Activated T-cell treated with anti-CD3 and anti-CD28 coated beads, Interleukin-2, amount 50 U/mL, for 48 hours (primary cell): ENCODE data around the gene FTCDNL1.

Experiments used
- DNase-seq, 2 experiments: peaks; one replicate each; pipeline ENCODE4 v3.0.0-alpha.2; 2020

FTCDNL1 gene

DNA sequence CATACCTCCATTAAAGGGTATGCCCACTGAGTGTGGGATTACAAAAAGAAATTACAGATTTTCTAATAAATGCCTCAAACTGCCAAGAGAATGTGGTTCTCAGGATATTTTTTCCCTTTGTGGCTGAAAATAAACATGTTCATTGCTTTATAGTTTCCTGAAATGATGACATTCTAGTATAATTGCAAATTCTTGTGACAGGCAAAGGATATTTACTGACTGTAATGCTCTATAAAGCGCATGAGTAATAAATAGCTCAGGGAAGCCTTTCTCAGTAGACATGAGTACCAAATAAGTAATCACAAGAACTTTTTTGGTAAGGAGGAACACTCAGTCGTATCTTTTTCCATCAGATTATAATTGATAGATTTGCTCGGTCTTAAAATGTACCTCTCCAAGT is 72.3 kb downstream of the FTCDNL1 start:
- DNase-seq: no peak

DNA sequence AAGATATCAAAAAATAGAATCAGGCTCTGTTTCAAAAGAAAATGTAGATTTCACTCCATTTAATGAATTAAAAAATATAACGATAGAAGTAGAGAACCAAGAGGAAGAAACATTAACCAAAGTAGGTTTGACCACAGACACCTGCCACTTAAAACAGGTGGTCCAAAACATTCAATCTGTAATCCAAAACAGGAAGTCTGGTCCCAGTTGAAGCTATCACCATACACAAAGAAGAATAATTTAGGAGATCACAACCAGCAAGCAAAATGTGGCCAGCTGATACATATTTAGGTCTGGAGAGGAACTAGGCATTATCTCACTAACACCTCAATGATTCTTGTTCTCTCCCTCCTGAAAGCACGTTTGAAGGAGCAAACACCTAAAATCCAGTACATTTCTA is 73.1 kb downstream of the FTCDNL1 start:
- no peak for DNase-seq

DNA sequence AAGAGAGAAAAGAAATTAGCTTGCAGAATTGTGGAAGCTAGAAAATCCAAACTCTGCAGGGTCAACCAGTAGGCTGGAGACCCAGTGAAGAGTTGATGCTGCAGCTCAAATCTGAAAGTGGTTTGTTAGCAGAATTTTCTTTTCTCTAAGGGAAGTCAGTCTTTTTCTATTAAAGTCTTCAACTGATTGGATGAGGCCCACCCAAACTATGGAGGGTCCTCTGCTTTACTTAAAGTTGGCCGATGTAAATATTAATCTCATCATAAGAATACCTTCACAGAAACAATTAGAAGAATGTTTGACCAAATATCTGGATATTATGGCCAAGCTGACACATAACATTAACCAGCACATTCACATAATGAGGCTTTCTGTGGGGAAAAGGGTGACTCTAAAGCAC is 73.7 kb downstream of the FTCDNL1 start:
- DNase-seq: no peak

DNA sequence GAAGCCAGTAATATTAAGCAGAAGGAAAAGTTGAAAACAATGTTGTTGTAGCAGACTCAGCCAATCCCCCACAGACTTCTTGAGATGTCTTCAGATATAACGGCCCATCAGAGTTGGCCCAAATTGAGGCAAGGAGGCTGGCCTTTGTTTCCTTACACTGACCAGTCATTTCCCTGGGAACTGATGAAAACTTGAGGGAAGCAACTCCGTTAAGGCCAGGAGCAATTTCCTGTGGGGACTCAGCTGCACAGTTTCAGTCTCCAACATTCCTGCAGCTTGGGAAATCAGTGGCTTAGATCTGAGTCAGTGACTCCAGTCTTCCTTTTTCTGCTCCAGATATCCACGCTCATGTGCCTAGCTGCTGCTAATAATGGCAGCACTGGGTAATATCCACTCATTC is 75.7 kb downstream of the FTCDNL1 start:
- DNase-seq: no peak

DNA sequence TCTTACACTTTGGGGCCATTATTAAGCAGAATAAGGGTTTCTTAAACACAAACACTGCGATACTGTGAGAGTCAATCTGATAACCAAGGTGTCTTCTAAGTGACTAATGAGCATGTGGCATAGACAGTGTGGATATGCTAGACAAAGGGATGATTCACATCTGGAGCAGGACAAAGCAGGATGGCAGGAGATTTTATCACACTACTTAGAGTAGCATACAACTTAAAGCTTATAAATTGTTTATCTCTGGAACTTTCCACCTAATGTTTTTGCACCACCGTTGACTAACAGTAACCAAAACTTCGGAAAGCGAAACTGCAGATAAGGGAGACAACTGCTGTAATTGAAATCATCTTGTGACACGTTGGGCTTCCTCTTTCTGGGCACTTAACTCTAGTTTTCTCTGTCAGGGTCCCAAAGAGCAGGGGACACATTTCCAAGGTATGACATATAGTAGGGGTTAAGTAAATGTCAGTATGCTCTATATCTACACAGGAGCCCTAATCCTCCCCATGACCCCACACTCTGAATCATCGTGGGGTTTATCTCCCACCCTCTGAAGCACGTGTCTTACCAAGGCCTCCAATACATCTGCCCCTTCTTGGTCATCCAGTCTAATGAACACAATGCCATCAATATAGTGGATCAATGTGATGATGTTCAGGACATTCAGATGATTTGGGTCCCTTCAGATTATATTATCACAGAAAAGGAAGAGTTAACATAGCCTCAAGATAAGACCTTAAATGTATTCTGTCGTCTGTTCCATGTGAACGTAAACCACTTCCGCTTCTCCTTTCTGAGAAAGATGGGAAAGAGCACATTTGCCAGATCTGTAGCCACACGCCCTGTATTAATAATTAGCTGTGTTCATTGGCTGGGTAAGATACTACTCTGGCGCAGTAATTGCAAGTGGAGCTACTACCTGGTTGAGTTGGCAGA is 78.7 kb downstream of the FTCDNL1 start:
- no peak for DNase-seq

DNA sequence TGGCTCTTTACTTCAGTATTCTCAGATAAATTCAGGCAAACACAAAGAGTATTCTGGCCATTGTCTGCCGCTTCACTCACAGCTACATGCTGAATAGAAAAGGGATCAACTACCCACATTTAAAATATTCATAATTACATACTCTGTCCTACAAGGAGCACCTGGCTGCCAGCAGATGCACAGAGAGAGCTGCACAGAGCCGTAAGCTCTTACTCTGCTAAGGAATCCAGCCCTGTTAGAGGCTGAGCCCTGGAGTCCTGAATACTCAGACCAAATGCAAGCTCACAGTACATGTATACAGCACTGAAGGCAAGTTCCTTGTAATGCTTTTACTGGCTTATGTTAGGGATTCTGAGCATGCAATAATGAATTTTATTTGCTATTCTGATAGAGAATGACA is 80.3 kb downstream of the FTCDNL1 start:
- DNase-seq: no peak

DNA sequence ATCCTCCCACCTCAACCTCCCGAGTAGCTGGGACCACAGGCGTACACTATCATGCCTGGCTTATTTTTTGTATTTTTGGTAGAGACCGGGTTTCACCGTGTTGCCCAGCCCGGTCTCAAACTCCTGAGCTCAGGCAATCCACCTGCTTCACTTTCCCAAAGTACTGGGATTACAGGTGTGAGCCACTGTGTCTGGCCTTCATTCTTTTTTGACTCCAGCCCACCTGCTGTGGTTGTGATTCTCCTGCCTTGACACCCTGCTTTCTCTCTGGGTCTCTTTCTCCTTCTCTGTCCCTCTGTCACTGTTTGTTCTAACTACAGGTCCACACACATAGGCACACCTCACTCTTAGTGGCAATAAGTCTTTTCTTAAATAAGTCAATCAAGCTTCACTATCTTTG is 85.3 kb downstream of the FTCDNL1 start:
- DNase-seq: no peak

DNA sequence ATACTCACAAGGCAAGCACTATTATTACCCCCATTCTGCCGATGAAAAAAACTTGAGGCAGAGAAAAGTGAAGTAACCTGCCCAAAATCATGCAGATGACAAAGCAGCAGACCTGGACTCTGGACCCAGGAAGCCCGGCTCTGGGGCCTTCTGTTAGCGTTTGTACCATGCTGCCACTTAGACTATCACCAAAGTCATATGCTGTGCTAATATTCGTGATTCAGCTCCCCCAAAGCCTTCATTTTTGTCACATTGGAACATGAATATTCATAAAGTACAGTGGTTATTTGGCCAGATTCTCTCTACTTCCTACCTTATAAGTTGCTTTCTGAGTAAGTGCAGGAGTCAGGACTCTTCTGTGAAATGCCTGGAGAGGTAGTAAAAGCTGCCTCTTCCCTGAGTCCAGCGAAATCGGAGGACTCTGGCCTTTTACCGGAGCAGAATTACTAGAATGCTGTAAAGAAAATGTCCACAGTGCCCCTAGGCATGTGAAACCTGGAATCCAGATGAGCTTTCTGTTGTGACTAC is 86.7 kb downstream of the FTCDNL1 start:
- DNase-seq: no peak

DNA sequence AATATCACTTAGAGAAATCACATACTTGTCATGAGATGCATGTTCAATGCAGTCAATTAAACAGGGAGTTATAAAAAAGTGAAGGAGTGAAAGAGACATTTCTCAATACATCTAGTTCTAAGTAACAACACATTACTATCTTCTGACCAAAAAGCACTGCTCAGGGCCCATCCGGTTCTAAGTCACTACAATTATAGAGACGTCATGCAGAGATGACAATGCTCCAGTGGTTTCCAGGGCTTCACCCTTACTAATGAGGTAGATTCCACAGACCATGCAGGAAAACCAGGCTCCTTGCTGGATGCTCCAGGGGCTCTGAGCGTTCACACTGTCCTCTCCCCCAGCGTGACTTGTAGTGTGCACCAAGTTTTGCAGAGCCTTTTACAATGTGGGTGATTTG is 88.0 kb downstream of the FTCDNL1 start:
- DNase-seq: no peak

DNA sequence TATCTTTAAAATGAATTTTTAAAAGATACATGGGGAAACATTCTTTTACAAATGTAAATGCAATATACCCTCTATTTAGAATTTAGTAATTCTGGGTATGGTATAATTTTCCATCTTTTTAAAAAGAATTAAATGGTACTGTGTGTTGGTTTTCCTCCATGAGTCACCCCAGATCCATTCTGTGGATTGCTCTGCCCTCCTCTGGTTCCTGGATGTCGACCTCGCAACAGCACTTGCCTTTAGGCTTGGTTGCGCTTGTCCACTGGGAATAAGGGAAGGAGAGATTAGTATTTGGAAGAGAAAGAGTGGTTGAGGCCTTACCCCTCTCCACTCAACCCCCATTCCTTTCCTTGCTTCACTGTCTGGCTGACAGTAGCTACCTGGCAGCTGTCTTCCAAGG is 90.4 kb downstream of the FTCDNL1 start:
- no peak for DNase-seq

DNA sequence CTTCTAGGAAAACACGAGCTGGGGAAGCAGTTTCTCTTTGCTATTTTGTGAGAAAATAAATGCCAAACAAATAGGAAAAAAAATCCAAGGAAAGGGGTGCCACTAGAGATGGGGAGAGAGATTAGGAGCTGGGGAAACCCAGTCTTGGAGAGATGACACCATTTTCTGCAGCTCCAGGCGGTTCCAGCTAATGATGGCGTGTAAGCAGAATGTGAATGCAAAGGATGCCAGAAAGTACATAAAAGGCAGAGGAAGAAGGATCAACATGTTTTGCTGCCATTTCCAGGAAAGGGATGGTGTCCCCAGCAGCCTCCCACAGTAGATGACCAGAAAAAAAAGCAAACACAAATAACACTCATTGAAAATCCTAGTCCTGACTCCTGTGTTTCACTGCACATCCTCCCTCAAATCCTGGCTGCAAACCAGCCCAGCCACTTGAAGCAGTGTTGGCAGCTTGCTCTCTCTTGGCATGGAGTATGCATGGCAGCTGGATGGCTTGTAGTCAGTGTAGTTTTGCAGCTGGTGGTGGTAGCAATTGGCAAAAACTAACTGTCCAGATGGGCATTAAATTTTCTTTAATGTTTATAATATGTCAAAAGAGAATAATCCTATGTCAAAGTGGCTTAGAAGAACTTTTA is 93.6 kb downstream of the FTCDNL1 start:
- no peak for DNase-seq

DNA sequence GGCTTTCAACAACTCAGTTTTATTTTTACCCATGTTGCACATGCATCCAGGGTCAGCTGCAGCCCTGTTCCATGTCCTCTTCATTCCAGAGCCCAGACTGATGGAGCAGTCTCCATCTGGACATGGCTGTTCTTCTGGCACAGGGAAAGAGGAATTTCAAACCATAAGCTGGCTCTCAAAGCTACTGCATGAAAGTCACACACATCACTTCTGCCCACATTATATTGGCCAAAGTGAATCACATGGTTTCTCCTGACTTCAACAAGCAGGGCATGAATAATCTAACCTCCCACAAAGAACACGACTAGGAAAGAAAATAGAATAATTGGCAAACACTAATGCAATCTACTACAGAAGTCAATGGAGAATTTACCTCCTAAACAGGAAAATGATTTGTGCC is 94.2 kb downstream of the FTCDNL1 start:
- DNase-seq: no peak

DNA sequence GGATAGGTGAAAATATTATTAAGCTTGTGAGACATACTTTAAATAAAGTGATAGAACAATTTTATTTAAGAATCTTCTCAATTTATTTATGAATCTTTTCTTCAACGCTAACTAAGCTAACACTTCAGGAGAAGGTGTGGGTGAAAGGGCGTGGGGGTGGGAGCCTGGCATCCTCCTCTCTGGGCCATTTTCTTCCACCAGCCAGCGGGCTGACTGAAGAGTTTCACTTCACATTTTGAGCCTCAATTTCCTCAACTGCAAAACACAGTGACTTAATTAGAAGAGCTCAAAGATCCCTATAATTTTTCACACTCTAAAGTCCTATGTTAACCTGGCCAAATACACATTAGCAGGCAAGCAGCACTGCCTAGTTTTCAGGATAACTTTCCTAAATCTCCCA is 94.8 kb downstream of the FTCDNL1 start:
- no peak for DNase-seq

DNA sequence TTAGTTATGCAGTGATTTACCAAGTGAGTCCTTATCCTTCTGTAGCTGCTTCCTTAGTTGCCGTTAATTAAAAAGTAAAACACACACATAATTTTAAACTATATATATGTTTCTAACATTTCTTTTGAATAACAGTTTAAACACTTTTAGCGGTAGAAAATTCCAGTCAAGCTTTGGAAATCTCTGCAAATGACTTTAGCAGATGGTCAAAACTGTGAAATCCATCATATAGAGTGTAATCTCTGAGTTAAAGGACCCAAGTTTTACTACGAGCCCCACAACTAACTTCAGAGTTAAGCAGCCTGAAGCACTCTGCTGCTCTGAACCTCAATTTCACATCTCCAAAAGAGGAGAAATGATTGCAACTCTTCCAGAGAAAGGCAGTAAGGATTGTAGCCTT is 96.2 kb downstream of the FTCDNL1 start:
- DNase-seq: no peak

DNA sequence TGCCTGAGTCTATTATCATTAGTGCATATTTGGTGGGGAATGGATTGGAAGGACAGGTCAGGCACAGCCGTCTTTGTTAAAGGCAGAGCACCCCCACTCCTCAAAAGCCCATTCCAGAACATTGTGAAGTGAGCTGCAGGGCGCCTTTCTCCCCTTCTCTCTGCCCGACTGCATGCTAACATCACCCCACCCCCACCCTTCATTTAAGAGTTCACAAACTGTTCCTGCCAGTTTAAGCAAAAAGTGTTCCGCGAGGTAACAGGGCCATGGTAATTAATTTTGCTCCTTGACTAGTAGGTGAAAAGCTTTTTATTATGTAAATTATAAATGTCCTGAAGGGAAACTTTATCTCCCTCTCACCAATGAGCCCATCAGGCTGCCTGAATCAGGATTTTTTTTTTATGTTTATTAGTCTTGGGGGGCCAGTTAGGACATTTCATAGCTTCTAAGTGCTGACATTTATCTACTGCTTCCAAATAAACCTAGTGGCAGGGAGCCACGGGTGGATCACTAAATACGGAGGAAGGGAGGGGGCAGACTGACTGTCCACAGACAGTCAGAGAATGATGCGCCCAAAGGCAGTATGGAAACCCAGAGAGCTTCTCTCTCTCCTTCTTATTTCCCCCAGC is 99.4 kb downstream of the FTCDNL1 start:
- no peak for DNase-seq

DNA sequence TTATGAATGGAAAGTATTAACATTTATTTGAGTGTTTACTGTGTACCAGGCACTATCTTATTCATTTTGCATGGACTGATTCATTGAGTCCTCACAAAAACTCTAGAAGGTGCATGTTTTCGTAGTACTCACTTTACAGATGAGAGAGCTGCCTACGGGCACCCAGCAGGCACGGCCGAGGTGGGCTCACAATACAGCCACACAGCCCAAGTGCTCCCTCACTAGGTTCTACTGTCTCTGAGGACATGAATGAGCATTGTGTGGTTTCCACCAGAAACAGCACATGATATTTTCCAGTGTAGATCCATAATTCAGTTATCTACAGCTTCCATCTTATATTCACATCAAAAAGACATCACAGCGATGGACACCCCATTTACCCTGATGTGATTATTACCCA is 101.4 kb downstream of the FTCDNL1 start:
- DNase-seq: no peak

DNA sequence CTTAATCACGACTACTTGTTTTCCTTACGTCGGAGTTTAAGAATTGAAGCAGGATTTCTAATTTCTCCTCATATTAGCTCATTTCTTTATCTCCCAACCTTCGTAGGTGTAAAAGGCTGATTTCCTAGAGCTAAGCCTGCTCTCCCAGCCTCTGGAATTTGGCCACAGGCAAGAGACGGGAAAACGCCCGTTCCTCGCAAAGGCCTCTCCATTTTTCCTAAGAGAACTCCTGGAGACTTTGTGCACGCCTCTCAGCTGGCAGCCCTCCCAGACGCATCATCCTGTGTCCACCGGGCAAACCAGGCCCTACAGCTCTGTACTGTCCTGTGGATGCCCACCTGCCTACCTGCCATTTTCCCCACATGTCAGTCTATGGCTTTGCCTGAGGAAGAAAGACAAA is 106.3 kb downstream of the FTCDNL1 start:
- DNase-seq: no peak

DNA sequence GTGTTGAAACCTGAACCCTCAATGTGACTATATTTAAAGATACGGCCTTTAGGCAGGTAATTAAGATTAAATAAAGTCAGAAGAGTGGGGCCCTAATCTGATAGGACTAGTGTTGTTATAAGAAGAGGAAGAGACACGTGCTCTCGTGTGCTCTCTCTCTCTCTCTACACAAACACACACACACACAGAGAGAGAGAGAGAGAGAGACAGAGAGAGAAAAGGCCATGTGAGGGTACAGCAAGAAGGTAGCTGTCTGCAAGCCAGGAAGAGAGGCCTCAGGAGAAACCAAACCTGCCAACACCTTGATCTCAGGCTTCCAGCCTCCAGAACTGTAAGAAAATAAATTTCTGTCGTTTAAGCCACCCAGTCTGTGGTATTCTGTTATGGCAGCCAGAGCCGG is 106.7 kb downstream of the FTCDNL1 start:
- no peak for DNase-seq

DNA sequence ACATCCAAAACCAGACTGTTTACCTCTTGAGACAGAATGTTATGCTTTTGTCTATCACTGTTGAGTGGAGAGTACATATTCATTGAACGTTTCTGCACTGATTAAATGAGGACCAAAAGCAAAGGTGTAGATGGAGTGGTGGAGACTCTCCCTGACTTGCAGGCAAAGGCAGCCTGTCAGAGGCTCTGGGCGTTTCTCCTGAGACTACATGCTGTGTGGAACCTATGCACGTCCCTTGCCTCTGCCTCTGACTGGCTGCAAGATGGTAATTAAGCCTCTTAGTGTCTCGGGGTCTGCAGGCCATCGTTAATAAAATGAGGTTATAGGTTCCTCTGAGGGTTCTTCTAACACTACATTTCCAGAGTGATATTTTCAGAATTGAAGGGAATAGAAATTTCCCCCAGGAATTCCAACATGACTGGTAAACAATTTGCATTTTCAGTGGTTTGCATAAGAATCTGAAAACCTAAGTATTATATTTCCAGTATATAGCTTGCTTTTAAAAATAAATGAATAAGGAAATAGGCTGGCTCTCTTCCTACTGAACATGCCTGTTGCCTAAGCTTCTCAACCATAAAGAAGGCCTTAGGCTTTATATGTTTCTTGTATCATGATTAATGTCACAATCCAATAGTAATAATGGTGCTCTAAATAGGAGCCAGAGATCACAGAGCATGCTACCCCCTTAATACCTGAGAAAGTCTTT is 107.4 kb downstream of the FTCDNL1 start:
- no peak for DNase-seq

DNA sequence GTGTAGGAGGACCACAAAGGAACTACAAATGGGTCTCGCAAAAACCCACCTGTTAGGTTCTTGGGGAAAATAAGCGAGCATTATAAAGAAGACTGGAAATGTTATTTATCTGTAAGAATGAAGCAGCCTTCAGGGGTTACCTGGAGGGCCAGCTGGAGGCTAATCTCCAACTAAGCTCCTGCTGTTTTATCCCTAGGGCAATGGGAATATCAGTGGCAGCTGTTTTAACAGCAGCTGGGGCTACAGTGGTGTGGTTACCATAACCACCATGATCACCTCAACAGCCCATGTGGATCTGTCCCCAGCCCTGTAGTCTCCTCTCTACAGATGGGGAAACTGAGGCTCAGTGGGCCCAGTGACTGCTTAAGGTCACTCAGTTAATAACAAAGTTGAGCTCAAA is 108.1 kb downstream of the FTCDNL1 start:
- no peak for DNase-seq

DNA sequence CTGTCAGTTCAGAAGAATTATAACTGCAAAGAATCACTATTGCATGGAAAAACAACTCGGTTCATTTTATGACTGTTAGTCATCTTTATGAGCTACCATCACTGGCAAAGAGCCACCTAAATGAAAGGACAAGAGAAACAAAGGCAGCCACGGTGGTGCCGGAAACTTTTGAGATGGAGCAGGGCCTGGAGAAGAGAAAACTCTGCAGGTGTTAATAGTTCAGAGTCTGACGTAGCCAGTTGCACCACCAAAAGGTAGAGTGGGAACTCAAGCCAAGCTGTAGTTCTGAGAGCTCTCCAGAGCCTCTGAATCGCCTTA is 110.9 kb downstream of the FTCDNL1 start:
- DNase-seq: no peak

DNA sequence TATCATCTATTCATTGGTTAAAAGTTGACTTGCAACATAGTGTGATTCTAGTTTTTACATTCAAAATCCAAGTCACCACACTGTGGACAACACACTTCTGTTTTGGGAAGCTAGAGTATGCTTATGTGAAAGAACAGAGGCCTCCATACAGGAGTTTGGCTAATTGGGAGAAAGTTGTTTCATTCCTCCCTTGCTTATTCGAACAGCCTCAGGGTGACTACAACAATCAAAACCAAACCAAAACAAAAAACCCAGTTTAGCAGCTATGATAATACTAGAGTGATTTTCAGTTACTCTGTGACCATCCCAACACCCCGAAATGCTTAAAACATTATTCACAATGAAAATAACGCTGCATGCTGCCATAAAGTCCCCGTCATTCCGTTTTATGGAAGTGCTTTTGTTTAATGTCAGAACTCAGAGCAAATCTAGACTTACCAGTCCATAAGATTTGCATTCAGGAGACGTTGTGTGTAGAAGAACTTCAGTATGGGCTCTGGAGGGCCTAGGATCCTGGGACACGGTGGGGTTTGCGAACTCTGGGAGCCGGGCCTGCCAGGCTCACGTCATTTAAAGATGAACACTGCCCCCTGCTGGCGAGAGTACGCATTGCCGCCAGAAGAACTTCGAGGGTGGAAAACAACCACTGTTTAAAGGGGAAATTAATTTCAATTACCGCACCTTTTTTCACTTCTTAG is 111.4 kb downstream of the FTCDNL1 start:
- DNase-seq: peak; percentile 80
